HG03095 (cell line): ENCODE results near the gene RRM2.

Experiments used
- ATAC-seq: cut with Tn5 transposase; IDR thresholded peaks from one replicate; pipeline ENCODE4 v1.9.1; 2021; ENCODE audit warnings: moderate library complexity; ENCODE audit not compliant: unreplicated experiment

RRM2 gene

DNA sequence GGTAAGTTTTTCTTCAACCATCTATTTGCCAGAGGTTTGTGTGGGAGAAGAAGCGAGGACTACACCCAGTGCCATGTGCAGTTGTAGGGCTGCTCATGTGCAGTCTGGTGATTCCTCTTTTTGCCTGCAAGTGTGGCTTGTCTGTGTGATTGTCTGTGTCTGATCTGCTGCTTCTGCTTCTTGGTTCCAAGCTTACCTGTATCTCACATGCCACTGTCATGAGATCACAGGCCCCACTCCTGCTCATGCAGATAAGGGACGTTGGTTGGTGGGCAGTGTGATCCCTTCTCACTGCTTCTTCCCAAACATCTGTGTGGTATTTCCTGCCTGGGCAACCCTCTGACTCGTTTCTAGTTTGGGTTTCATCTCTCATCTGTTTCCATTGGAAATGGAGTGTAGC lies 27.1 kb downstream of the RRM2 start:
- no peak for ATAC-seq

DNA sequence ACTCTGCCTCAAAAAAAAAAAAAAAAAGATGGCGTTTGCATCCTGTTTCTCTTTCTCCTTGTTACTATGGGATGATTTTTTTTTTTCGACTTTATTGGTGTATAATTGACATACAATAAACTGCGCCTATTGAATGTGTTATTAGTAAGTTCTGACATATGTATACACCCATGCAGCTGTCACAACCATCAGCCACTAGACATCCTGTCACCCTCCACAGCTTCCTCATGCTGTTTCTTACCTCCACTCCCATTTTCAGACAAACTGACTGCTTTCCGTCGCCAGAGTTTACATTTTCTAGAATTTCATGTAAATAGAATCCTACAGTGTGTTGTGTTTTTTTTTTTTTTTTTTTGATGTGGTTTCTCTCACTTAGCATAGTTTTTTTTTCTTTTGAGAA lies 27.9 kb downstream of the RRM2 start:
- no peak for ATAC-seq

DNA sequence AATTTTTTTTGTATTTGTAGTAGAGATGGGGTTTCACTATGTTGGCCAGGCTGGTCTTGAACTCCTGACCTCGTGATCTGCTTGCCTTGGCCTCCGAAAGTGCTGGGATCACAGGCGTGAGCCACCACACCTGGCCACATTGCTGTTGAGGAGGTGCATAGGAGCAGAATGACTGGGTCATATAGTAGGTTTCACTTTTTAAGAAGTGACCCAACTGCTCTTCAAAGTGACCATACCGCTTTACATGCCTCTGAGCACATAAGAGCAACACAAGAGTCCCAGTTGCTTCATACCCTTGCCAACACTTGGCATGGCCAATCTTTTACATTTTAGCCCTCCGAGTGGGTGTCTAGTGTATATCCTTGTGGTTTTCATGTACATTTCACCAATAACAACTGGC lies 28.9 kb downstream of the RRM2 start:
- no peak for ATAC-seq

DNA sequence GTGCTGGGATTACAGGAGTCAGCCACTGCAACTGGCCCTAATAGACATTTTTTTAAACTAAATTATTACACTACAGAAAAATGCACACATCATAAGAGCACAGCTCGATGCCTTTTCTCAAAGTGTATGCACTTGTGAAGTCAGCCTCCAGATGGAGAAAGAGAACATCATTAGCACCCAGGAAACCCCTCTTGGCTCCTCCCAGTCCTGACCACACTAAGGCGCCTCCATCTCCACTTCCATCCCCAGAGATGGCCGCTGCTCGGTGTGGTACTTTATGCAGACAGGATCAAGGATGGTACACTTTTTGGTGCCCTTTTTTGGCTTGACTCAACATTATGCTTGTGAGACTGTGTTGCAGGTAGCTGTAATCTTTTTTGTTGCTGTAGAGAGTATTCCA lies 34.8 kb downstream of the RRM2 start:
- no peak for ATAC-seq

DNA sequence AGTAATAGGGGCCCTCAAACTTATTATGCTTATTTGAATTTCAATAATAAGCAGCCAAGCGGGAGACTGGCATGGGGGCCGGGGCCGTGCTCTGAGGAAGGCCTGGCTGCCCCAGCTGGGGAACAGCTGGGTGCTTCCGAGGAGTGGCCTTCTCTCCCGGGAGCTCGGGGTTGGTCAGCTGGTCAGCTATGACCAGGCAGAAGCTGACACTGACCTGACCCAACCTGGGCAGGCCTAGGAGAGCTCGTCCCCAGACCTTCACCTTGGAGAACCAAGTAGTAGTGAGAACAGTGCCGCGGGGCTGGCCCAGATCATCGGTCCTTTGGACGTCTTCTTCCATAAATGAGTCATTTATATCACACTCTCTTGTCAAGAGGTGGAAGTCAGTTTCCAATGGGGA lies 36.1 kb downstream of the RRM2 start:
- no peak for ATAC-seq

DNA sequence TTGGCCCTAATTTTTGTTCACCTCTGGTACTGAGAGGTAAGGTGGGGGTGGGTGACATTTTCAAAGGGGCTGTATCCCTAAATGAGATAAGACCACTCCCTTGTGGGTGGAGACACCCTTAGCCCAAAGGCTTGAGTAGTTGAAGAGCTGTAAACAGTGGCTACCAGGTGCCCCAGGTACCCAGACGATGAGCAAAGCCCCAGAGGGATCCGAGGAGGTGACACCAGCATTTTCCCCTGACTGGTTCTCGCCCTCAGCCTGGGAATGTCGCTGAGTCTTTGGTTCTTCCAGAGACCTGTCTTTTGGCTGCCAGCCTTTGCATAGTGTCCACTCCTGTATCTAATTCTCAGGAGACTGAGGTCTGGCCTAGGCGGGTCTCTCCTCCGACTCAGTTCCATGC lies 36.5 kb downstream of the RRM2 start:
- no peak for ATAC-seq

DNA sequence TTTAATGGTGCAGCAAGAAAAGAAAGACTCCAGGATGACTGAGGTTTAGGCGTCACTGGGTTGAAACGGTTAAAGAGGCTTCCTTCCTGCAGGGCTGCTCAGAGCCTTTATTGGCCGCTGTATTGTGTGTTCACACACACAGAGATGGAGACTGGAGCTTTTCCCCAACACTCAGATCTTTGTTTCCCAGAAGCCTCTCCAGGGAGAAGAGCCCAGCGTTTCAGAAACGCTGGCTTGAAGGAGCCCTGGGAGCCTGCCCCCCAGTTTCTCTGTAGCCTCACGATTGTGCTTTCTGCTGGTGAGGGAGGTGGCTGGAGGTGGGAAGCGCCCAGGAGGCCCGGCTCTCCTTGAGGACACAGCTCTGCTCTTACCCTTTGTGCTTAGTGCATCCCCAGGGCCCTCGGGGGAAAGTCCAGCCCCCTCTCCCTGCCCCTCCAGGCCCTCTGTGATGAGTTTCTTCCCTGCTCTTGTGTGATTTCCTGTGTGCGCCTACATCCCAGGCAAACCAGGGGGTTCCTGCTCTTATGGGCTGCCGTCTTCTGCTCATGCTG lies 37.1 kb downstream of the RRM2 start:
- no peak for ATAC-seq

DNA sequence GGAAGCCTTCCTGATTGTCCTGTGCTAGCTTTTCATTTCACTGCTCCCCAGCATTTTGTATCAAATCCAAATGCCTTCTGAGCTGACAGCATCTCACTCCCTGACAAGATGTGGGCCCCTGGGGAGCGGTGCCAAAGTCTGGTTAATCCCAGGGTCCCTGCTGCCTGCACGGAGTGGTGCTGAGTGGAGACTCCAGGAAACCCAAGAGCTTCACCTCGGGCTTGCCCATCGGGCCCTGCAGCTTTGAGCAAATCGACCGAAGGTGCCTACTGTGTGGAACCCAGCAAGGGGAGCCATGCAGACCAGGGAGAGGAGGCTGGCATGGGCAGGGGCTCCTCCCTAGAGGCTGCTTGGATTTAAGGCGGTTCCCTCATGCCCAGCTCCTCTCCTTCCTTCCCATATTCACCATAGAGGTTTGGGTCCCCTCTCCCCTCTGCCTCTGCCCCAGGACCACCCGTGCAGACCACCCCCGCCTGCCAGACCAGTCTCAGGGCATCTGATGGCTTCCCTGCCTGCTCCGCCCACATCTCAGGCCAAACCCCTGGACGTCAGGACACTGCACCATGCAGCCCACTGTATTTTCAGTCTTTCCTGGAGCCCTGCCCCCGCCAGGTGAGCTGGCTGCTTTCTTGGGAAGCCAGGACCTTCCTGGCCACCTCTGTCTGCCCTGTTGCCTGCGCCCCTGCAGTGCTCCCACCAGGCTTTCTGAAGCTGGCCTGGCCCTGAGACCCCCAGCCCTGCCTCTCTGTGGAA lies 37.8 kb downstream of the RRM2 start:
- ATAC-seq = no peak

DNA sequence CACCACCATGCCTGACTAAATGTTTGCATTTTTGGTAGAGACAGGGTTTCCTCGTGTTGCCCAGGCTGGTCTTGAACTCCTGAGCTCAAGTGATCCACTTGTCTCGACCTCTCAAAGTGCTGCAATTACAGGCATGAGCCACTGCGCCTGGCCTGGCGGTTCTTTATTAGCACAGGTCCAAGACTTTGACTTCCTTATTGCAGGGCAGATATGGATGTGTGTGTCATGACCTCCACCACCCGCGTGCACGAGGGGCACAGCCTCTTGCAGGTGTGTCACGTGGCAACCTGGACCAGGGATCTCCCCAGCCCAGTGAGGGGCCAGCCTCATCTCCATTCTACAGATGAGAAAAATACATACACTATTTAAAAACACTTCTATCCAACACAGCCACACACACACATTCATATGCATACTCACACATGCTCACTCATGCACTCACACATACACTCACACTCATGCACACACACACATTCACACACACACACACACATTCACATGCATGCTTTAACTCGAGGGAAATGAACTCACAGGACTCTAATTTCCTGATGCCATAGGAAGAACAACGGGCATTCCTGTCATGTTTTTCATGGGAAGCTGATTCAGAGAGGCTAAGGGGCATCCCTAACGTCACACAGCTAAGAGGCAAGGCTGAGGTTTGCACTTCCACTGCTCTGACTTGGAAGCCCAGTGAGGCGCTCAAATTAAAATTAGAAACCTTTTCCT lies 38.8 kb downstream of the RRM2 start:
- ATAC-seq = no peak

DNA sequence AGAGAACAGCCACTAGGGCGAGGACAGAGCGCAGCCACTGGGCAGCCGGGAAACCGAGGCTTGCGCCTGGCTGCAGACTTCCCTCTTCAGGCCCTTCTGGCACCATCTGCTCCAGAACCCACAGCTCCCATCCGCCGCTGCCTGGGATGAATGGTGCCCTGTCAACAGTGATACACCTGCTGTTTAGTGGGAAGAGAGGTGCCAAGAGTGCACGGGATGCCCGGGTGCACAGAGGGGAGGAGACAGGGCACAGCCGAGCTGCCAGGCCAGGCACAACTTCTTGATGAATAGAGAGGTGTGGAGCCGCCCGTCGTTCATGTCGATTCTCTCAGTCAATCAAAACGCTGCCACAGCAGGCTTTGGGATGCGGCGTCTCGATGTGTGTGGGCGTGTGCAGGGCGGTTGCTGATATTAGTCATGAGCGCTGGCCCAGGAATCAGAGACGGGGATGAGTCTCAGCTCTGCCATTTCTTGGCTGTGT lies 39.5 kb downstream of the RRM2 start:
- ATAC-seq = no peak

DNA sequence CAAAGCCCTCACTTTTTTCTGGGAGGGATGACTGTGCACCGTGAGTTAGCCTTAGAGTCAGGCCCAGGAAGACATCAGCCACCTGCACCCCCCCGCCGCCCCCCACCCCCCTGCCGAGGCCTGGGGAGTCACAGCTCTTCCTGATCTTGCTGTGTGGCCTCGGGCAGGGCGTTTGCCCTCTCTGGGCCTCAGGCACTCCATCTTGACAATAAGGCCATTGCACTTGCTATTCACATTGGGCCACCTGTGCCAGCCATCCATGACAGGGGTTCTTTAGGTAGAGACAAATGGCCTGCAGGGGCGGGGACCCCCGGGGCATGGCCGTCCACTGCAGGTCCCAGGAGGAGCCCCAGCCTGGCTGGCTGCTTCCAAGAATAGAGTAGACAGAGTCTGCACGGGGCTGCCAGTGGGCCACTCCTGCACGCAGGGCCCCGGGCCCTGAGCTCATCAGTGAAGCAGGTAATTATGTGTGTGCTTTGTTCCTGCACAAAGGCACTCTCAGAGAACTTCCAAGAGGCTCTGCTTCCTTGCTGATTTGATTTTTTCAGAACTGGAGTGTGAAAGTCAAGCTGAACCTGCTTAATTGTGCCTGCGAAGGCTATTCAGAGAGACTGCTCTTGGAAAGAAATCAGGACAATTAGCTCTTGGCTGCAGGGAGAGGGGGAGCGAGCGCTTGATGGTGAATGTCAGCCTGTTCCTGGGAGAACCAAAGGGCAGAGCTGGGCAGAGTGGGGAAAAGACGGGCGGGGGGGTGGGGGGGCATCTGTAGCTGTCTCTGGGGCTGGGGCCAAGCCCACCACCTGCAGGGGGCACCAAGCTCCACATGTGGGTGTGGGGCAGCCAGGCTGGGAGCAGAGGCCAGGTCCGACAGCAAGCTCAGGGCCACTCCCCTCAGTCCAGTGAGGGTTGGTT lies 40.3 kb downstream of the RRM2 start:
- ATAC-seq = no peak

DNA sequence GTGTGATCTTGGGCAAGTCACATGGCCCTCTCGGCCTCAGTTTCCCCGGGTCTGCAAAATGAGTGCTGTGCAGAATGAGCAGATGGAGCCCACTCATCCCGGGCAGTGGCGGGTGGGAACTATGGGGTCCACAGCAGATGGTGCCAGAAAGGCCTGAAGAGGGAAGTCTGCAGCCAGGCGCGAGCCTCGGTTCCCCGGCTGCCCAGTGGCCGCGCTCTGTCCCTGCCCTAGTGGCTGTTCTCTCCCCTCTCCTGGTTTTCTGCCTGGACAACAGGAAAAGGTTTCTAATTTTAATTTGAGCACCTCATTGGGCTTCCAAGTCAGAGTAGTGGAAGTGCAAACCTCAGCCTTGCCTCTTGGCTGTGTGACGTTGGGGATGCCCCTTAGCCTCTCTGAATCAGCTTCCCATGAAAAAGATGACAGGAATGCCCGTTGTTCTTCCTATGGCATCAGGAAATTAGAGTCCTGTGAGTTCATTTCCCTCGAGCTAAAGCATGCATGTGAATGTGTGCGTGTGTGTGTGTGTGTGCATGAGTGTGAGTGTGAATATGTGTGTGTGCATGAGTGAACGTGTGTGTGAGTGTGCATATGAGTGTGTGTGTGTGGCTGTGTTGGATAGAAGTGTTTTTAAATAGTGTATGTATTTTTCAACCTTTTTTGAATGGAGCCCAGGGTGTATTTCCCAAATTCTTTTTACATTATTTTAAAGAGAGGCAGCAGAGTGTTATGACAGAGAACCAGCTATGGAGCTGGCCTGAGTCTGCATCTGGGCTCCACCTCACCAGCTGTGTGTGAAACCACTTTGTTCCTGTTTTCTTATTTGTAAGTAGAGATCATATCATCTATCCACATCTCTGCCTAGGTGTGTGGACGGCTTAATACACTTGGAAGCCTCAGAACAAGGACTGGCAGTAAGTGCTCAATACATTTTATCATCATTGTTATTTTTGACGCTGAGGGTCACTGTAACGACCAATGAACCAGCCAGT lies 41.3 kb downstream of the RRM2 start:
- no peak for ATAC-seq

DNA sequence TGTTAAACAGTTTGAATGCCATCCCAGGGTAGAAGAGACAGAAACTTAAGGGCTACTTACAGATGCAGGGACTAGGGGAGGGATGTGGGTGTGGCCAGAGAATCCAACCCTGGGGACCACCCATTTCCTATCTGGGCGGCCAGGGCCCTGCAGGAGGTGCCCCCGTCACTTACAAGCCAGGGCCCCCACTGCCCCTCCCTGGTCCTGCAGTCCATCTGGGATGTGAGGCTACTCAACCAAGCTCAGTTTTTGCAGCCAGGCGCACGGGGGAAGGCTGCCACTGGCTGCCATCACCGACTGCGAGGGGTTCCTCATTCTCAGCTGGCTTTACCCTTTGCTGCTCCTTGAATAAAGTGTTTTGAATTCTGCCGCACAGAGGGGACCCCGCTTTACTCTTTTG lies 42.1 kb downstream of the RRM2 start:
- ATAC-seq = no peak

DNA sequence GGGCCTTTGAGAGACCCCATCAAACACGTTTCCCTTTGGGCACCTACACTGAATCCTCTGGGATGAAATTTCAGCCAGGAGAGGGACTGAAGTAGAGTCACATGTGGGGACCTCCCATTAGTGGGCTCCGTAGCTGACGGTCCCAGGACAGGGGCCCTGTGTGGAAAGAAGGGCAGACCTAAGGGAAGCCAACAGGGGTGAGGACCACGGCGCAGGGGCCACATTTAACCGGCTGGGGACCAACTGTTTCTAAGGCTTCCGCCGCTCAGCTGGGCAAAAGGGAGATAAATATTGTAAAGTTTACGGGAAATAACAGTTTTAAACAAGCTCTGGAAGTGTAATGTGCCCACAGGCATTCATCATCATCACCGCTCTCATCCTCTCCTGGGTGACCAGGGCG lies 42.7 kb downstream of the RRM2 start:
- no peak for ATAC-seq

DNA sequence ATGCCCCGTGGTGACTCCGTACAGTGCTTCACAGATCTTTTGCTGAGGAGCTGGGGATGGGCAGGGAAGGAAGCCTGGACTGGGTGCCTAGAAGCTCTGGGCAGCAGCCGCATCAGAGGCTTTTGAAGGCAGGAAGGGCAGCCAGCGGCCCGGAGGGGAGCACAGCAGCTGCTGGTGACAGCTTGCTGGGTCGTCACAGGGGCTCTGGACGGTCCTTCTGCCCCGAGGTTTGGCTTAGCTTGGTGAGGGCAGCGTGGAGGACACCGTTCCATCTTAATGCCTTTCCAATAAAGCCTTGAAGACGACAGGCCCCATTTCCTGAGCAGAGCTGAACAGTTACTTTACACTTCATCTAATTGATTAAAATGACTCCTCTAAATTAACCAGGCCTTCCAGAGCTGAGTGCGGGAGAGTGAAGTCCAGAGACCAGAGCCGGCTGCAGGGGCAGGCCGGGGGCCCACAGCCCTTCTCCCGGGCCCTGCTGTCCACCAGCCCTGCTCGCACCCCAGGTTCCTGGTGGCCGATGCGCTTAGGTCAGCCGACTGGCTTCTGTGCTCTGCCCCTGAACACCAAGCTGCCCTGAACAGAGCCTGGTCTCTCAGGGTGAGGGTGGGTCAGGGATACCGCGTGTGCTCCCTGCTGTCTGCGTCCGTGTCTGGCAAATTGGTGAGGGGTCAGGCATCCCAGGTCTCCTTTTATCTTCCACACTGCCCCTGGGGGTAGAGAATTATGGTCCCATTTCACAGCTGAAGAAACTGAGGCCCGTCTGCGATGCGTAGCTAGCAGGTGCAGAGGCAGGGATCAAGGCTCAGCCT lies 43.5 kb downstream of the RRM2 start:
- no peak for ATAC-seq

DNA sequence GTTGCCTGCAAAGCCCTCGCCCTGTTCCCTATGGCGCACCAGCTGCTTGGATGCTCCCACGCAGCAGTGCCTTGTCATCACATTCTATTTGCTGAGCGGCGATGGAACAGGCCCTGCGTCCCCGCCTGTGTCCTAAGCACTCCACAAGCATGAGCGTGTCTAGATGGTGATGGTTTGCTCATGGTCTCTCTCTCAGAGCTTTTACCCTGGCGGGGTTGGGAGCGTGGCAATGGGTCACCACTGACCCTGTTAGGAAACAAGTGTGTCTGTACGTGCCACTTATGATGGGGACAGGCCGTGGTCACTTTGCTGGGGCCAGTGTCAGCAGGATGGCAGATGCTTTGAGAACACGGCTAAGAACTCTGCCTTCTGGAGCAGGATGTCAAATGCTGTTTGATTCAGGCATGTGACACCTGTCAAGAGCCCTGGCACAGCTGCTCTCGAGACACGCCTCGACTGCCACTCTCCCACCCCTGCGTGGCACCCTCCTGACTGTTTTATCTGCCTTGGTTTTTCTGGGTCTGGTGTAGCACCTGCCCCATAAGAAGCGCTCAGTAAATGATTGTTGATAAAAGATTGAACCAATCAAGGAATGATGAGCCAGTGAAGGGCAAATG lies 44.2 kb downstream of the RRM2 start:
- no peak for ATAC-seq

DNA sequence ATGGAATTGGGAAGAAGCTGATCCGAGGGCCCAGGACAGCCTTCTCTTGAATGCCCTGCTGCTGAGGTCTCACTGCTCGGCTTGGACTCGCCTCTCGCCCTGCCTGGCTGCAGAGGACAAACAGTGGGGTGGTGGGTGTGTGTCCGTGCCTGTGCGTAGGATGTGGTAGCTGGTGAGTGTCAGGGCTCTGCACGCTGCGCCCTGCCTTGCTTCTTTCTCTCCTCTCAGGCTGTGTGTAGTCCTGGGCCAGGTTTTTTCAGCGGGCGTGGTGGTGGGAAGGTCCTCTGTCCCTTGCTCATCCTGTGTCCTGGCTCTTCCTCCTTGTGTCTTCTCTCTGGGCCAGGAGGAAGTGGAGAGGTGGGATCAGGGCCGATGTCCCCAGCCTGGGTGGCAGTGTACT lies 44.8 kb downstream of the RRM2 start:
- no peak for ATAC-seq

DNA sequence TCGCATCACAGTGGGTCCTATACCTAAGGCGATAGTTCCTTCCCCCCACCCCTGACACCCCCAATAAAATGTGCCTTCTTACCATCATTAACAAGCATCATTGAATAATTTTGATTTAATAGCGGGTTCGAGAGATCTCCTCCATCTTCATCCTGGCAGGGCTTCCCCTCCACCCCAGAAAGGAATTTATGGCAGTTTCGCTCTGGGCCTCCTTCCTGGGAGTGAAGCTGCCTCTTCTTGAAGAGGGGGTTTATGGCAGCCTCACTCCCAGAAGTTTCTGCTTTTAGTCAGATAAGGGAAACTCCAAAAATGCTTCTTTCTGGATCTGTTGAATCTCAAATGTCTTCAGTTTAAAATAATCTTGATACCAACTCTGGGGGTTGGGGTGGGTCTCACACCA lies 45.7 kb downstream of the RRM2 start:
- ATAC-seq = no peak
